Stimulated activated CD8-positive, alpha-beta memory T cell treated with anti-CD3 and anti-CD28 coated beads, Interleukin-15, amount 100 ng/mL, for 48 hours (primary cell): Measurements from ENCODE around the gene PKNOX1.
"Not testable (repeated sequence)": the region's sequence is repeated elsewhere in the genome, so short reads cannot be mapped to it uniquely, and the experiment has no call there.

Experiments
- DNase-seq, 2 donors: peaks; one replicate each; pipeline ENCODE4 v3.0.0-alpha.2; 2020; ENCODE audit warnings: low read depth in 2 of 2

The PKNOX1 gene

GRCh38 chr21:43053112-43053511, 78.8 kb downstream of the PKNOX1 start:
- not testable (repeated sequence) for DNase-seq

DNA sequence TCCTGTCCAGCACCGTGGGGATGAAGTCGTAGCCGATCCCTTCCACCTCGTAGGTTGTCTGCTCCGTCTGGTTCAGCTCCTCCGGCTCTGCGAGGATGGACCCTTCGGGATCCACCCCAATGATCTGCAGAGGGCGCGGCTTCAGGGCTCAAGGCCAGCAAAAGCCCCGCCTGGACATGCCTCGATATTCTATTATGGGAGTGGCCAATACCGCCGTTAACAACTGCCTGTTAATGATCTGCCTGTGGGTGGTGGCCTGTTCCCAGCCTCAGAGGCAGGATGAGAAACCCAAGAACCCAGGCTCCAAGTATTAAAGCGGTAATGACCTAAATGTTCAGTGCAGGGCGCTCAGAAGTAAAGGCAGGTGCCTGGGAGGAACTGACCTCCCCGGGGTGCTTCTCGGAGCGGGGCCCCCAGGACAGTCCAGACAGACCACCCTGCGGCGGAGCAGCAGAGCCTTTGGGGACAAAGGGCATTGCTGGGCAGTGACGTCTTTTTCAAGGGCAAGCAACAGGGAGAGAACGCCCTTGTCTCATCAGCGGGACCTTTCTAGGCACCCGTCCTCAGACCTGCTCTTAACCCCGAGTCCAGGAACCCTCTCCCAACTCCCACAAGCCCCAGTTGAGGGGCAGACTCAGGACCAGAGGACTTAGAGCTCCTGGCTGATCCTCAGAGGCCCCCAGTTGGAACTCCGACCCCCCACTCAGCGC, 88.7 kb downstream of the PKNOX1 start:
- not testable (repeated sequence) for DNase-seq

DNA sequence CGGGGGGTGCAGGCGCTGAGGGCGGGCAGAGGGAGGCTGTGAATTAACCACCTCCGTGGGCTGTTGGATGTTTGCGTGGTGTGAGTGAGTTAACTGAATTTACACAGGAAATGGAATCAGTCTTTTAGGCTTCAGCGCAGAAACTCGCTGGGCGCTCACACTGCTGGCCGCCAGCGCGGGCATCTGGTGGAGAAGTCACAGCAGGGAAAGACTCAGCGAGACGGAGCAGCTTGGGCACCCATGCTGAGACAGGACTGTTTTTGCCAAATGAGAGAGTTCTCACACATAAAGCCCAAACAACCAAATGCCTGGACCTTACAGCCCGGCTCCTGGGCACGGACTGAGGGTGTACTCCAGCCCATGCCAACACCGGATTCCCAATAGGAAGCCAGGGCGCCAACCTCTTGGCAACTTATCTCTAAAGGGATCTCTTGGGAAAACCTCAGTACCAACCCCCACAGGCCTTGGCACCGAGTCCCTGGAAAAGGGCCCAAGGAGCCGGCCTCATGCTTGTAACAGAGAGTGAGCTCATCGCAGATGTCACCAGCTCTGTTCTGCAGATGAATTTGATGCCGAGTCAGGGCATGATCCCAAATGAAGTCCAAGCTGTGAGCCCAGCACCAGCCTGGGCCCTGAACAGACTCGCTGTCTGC, 90.0 kb downstream of the PKNOX1 start:
- not testable (repeated sequence) for DNase-seq

DNA sequence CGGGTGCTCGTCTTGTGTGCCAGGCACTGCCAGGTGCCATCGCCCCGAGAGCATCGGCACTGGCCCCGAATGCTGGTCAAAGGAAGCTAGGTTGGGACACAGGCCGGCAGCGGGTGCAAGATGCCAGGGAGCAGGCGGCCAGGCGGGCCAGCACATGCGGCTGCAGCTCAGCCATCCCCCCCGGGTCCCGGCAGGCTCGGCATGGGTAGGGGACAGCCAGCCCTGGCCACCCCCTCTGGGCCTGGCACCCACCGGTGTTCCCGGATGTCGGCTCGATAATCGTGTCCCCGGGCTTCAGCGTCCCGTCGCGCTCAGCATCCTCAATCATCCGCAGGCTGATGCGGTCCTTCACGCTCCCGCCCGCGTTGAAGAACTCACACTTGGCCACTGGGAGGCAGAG, 91.6 kb downstream of the PKNOX1 start:
- DNase-seq, result not testable (repeated sequence)

DNA sequence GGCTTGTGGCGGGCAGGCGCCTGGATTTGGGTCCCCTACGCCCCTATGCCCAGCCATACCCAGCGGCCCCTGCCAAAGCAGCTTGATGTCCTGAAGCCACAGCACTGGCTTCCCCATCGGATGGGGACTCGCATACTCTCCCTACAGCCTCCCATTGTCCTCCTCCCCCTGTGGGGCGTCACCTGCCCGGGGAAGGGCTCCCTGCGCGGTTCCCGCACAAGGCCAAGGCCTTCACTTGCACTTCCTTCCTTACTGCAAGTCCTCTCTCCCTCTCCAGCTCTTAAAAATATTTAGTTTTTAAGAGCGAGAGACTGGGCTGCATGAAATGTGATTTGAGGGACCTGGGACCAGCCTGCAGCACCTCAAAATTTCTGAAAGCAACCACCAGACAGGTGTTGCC, 92.3 kb downstream of the PKNOX1 start:
- DNase-seq, result not testable (repeated sequence)

GRCh38 chr21:43068065-43068464, 93.7 kb downstream of the PKNOX1 start:
- DNase-seq, result not testable (repeated sequence)

DNA sequence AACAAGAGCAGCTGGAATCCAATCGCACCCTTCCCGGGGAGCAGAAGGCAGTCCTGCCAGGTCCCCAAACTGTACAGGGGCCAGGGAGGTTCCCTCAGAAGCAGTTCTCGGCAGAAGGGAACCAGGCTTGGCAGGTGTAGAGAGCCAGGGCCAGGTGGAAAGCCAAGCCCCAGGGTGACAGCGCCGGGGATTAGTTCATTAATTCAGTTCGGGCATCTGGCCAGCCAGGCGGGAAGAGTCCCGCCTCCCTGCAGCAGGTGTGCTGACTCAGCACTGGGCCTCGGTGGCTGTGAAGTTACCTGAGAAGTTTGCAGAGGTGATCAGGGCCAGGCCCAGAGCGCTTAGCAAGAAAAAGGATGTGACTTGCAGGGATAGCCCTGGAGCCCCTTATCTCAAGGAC, 95.3 kb downstream of the PKNOX1 start:
- not testable (repeated sequence) for DNase-seq

DNA sequence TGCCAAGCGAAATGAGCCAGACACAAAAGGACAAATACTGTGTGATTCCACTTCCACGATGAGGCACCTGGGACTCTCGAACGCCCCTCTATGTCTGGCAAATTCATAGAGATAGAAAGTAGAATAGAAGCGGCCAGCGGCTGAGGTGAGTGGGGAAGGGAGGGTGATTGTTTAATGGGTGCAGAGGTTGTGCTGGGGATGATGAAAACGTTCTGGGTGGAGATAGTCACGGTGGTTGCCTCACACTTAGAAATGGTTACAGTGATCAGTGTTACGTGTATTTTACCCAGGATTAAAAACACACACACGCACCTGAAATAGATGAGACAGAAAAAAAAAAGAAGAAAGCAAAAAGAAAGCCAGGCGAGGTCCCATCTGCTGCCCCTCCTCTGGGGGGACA, 98.4 kb downstream of the PKNOX1 start:
- DNase-seq, result not testable (repeated sequence)

DNA sequence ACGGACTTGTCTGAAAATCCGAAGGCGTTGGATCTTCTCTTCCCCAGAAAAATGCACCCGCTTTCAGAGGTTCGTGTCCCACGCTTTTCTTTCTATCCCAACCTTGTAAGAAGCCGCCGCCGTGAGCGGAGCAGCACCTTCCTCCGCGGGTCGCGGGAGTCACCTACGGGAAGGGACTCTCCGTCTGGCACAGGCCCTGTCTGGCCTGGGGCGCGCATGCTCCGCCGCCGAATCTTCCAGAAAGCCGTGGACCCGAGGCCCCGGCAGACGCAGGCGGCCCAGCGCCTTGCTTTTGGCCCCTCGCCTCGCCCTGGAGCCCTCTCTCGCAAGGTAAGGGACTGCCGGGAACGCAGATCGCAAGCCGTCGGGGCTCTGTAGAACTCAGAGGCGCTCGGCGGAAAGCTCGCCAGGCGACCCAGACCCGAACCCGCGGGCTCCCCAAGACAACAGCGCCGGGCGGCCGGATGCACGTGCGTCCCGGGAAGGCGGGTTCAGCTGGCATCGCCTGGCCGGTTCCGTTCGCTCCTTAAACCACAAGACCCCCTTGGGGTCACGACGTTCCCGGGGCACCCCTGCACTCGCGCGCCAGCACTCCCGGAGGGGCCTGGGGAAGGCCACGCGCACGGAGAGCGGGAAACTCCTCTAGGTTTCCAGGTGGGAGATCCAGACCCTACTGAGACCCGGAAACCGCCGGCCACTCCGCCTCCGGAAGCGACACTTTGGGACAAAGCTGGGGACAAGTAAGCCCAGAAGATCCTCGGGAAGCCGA, 100.2 kb downstream of the PKNOX1 start:
- not testable (repeated sequence) for DNase-seq

DNA sequence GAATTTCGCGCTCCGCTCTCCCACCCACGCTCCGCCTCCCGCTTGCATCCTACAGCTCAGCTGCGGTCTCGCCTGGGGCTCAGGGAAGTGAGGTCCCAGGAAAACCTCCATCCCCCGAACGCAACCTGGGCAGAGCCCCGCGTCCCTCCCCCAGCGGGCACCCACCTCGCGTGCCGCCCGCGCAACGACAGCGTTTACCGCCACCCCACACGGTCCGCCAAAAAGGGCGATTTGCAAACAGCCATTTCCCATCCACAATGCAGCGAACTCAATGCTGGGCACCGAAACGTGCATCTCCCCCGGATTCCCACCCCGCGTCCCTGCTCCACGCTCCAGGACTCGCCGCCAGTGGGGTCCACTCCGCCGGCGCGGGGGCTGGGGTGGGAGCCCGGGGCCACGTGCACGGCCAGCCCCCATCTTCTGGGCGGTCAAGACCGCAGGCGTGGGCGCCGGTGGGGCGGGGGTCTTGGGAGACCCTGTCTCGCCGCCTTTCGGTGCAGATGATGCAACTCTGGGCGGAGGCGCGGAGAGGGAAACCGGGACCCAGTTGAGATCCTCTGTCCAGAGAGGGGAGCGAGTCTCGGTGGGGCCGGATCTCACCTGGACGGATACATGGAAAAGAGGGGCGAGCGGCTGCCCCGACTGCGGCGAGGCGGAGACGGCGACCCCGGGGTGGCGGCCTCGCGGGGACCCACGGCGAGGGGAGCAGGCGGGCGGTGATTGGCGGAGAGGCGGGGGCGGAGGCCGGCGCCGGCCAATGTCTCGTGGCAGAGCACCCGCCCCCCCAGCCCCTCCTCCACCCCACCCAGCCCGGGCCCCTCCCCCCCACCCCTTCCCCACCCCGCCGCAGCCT, 101.0 kb downstream of the PKNOX1 start, which contains the start of gene CBS:
TSS of gene CBS (minus strand) at position 666 of the 853 bp plus-strand sequence. CDS start 3,642 bp downstream, outside the sequence.
- DNase-seq, result not testable (repeated sequence)

DNA sequence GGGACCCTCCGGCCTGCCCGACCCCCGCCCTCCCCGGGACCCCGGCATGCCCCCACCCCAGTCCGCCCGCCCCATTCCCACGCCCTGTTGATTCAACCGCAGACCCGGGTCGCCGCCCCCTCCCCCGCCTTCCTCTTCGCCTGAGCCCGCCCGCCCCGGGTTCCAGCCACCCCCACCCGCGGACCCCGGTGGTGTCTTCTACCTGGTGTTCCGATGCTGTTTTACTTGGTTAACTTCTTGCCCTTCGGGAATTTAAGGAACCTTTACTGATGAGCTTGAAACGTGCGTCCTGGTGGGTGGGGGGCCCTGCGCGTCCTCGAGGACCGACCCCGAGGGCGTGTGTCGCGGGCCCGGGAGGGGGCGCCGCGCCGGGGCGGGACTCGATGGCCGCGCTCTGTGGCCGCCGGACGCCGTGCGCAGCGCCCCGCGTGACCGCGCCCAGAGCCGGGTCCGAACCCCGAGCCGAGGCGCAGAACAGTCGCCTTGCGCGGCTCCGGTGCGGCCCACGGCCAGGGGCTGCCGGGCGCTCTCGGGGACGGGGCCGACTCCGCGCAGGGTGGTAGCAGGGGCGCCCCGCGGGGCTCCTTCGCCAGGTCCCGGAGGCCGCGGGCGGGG, 101.8 kb downstream of the PKNOX1 start:
- DNase-seq, result not testable (repeated sequence)

DNA sequence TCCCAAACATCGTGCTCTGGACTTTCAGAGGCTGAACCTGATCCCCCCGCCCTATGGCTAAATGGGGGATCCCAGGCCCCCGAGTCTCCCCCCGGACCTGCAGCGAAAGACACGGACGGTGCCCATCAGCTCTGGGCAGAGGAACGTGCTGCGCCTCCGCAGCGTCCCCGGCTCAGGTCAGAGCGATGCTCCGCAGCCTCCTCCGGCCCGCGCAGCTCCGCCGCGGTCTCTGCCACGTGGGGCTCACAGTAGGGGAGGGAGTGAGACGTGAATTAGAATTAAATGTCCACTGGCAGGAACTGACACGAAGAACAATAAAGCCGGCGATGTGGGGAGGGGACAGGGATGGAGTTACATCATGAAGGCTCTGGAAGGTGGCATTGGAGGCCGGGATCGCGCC, 102.3 kb downstream of the PKNOX1 start:
- DNase-seq, result not testable (repeated sequence)

DNA sequence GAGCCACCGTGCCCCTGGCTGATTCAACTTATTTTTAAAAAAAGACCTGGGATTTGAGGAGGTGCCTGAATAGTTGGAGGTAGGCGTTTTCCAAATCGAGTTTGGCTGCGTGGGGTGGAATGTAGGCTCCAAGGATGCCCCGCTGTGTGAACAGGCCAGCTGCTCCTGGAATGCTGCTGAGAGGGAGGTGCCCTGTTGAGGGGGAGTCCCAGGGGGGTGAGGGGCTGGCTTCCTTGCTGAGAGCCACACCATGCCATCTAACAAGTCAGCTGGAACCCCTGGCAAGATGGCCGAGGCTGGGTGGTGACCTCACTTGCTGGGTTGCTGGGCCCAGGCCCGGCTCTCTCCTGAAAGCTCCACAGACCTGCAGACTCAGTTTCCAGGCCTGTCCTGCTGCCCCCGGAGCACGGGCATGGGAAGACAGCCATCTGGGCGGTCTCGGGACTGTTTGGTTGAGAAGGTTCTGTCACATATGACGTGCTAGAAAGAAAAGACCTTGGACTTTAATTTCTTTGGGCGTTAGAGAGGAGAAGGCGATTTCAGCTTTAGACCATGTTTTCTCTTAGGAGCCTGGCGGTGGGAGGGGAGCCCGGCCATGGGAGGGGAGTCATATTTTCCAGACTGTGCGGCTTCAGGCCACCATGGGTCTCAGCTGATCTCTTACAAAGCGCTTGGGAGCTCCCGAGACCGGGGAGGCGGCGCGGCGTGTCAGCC, 108.4 kb downstream of the PKNOX1 start:
- not testable (repeated sequence) for DNase-seq
